Measurements from ENCODE around the gene STRADA.
A peak's percentile ranks its signal among the peaks of the same experiment; 100 is the strongest.

The STRADA gene

GRCh38 chr17:63682981-63683380 lies 58.6 kb downstream of the STRADA start:
- no peak for DNase-seq (ENCODE audit: low spot score)

GRCh38 chr17:63682441-63682840 lies 59.2 kb downstream of the STRADA start:
- DNase-seq (ENCODE audit: low spot score): no peak

GRCh38 chr17:63681530-63681929 lies 60.1 kb downstream of the STRADA start:
- DNase-seq (ENCODE audit: low spot score): no peak

- no peak for DNase-seq (ENCODE audit: low spot score)
Observed at GRCh38 chr17:63680700-63681099, 60.9 kb downstream of the STRADA start.

GRCh38 chr17:63679214-63679613 lies 62.4 kb downstream of the STRADA start:
- DNase-seq (ENCODE audit: low spot score): no peak

- no peak for DNase-seq (ENCODE audit: low spot score)
Observed at GRCh38 chr17:63676584-63676983, 65.0 kb downstream of the STRADA start.

GRCh38 chr17:63675607-63676546 lies 65.7 kb downstream of the STRADA start:
- DNase-seq (ENCODE audit: low spot score): peak; percentile 65

GRCh38 chr17:63675231-63675606 lies 66.4 kb downstream of the STRADA start:
- DNase-seq (ENCODE audit: low spot score): no peak

GRCh38 chr17:63672856-63673255 lies 68.7 kb downstream of the STRADA start:
- DNase-seq (ENCODE audit: low spot score): no peak

GRCh38 chr17:63665527-63666214 lies 75.9 kb downstream of the STRADA start:
- no peak for DNase-seq (ENCODE audit: low spot score)

GRCh38 chr17:63659850-63660249 lies 81.7 kb downstream of the STRADA start:
- no peak for DNase-seq (ENCODE audit: low spot score)

- DNase-seq (ENCODE audit: low spot score): no peak
Observed at GRCh38 chr17:63658366-63658765, 83.2 kb downstream of the STRADA start.

GRCh38 chr17:63657786-63658185 lies 83.8 kb downstream of the STRADA start:
- no peak for DNase-seq (ENCODE audit: low spot score)

GRCh38 chr17:63653050-63653449 lies 88.5 kb downstream of the STRADA start:
- DNase-seq (ENCODE audit: low spot score): no peak

Data from HuH-7.5 (cell line).